SH-SY5Y (cell line): ENCODE measurements around the gene RHBDL1.

Experiments used
- GATA2 ChIP-seq: IDR thresholded peaks from 2 replicates; pipeline ENCODE4 v1.6.1; 2011; ENCODE audit warnings: mild to moderate bottlenecking, low read depth, low read length
- GATA3 ChIP-seq: IDR thresholded peaks from 2 replicates; pipeline ENCODE4 v1.6.1; 2011; ENCODE audit warnings: low read depth, mild to moderate bottlenecking, low read length, moderate library complexity

Gene RHBDL1

GRCh38 chr16:671353-672131, 3.9 kb upstream of the RHBDL1 start:
- TF ChIP-seq GATA2 (no peak), GATA3 (no peak)

- no peak for TF ChIP-seq GATA3
- no peak for TF ChIP-seq GATA2
Measured at GRCh38 chr16:672371-672770, 3.1 kb upstream of the RHBDL1 start.

GRCh38 chr16:672851-673250, 2.6 kb upstream of the RHBDL1 start:
- TF ChIP-seq GATA3 = no peak
- no peak for TF ChIP-seq GATA2

GRCh38 chr16:673399-673991, 2.0 kb upstream of the RHBDL1 start:
- TF ChIP-seq GATA3 (no peak), GATA2 (no peak)

GRCh38 chr16:674214-674881, 1.1 kb upstream of the RHBDL1 start:
- TF ChIP-seq GATA2 (no peak), GATA3 (no peak)

- TF ChIP-seq GATA2 = no peak
- TF ChIP-seq GATA3 = no peak
Measured at GRCh38 chr16:675884-676564, 553 bp downstream of the RHBDL1 start.

GRCh38 chr16:676565-676902, 1.1 kb downstream of the RHBDL1 start:
- no peak for TF ChIP-seq GATA2
- no peak for TF ChIP-seq GATA3

- no peak for TF ChIP-seq GATA3
- no peak for TF ChIP-seq GATA2
Measured at GRCh38 chr16:676913-677312, 1.4 kb downstream of the RHBDL1 start.

GRCh38 chr16:677316-678190, 2.1 kb downstream of the RHBDL1 start:
- no peak for TF ChIP-seq GATA2
- no peak for TF ChIP-seq GATA3

GRCh38 chr16:678209-678857, 2.9 kb downstream of the RHBDL1 start:
- TF ChIP-seq GATA2 = no peak
- no peak for TF ChIP-seq GATA3

GRCh38 chr16:678858-679813, 3.7 kb downstream of the RHBDL1 start:
- TF ChIP-seq GATA3 (no peak), GATA2 (no peak)

GRCh38 chr16:679814-680624, 4.5 kb downstream of the RHBDL1 start, which contains the start of gene STUB1:
TSS of gene STUB1 (plus strand) at chr16:680410. CDS start at chr16:680526, 116 bp downstream.
- no peak for TF ChIP-seq GATA2
